Measurements from ENCODE around the gene IGFBPL1. TPM values are rescaled to one million over a fixed set of nuclear protein-coding genes. Genes with fewer than 3 reads are reported as not detected.

Gene IGFBPL1
- total and polyA plus RNA-seq, 2 of the 13 experiments (the other 11 are each of a cell fraction or from before 2014, with no cell fraction given), result 0.24 TPM; not detected in 1

GRCh38 chr9:38401994-38402393 is 22.3 kb downstream of the IGFBPL1 start (continued):
- TF ChIP-seq AKNA (CRISPR knock-in tag; IDR thresholded peaks at IDR 0.05; ENCODE audit: borderline replicate concordance) (no peak), ZNF547 (CRISPR knock-in tag; IDR thresholded peaks at IDR 0.05) (no peak), NFRKB (IDR thresholded peaks at IDR 0.05) (no peak), ZNF256 (CRISPR knock-in tag; conservative IDR thresholded peaks at IDR 0.05) (no peak), SOX5 (CRISPR knock-in tag; IDR thresholded peaks at IDR 0.05; ENCODE audit: borderline replicate concordance) (no peak), HNRNPK (IDR thresholded peaks at IDR 0.05; ENCODE audit: low read depth, low read length, poor library complexity, severe bottlenecking) (no peak), HHEX (CRISPR knock-in tag; IDR thresholded peaks at IDR 0.05) (no peak), ZNF652 (CRISPR knock-in tag; IDR thresholded peaks at IDR 0.05; ENCODE audit: borderline replicate concordance, low read depth) (no peak), ZNF781 (CRISPR knock-in tag; IDR thresholded peaks at IDR 0.05; ENCODE audit: borderline replicate concordance, not compliant biosample characterization) (no peak), ZNF121 (CRISPR knock-in tag; IDR thresholded peaks at IDR 0.05) (no peak), REXO4 (CRISPR knock-in tag; IDR thresholded peaks at IDR 0.05; ENCODE audit: borderline replicate concordance) (no peak), SRSF1 (optimal IDR thresholded peaks at IDR 0.05; ENCODE audit: low read depth, low read length) (no peak), ZNF33A (CRISPR knock-in tag; IDR thresholded peaks at IDR 0.05; ENCODE audit: borderline replicate concordance) (no peak), GZF1 (CRISPR knock-in tag; IDR thresholded peaks at IDR 0.05) (no peak), ZNF44 (CRISPR knock-in tag; IDR thresholded peaks at IDR 0.05) (no peak)

Measured in HepG2 (cell line).